ENCODE measurements around the gene SACS. TPM values are rescaled to one million over a fixed set of nuclear protein-coding genes. Genes with fewer than 3 reads are reported as not detected.
A peak's percentile ranks its signal among the peaks of the same experiment; 100 is the strongest.

The SACS gene
- polyA plus RNA-seq (2013, experiment 1 of 2) = 7.1 TPM
- 6.5 TPM for polyA plus RNA-seq (2013, experiment 2 of 2)

- peak within 1 kb of the TSS; percentile 49 for H3K27ac ChIP-seq (ENCODE audit: low read length, poor library complexity, severe bottlenecking)
- peaks cover 15% of the 10 kb centered on the region for H3K79me1 ChIP-seq (replicated peaks; ENCODE audit: low read length, poor library complexity, severe bottlenecking)
- no peak within 1 kb of the TSS for H2AK5ac ChIP-seq (ENCODE audit: low read length, severe bottlenecking)
- 6% methylated on average over 19 of the region's 26 CpGs for WGBS
- peak within 1 kb of the TSS; percentile 92 for H2AFZ ChIP-seq (ENCODE audit: low read depth, low read length)
- peak within 1 kb of the TSS; percentile 83 for H3K9ac ChIP-seq (ENCODE audit: low read length)
- H3K4me3 ChIP-seq (ENCODE audit: insufficient read depth in 1 of 2, low read depth in 1 of 2, low read length in 2 of 2) = peak within 1 kb of the TSS; percentile 80 to 82
- no peak within 1 kb of the TSS for H3K23ac ChIP-seq (ENCODE audit: low read length in 2 of 2)
- H2BK15ac ChIP-seq (ENCODE audit: low read depth, poor library complexity, severe bottlenecking) = peak within 1 kb of the TSS; percentile 2
- H3K14ac ChIP-seq (ENCODE audit: low read length in 2 of 2) = peak within 1 kb of the TSS in 1 of 2 experiments; percentile 53
- peak; percentile 49 for DNase-seq
- H3K18ac ChIP-seq (ENCODE audit: low read depth in 1 of 2, low read length in 2 of 2) = peak within 1 kb of the TSS in 1 of 2 experiments; percentile 46
- H4K91ac ChIP-seq (ENCODE audit: low read length) = no peak within 1 kb of the TSS
- H3K4ac ChIP-seq (ENCODE audit: low read depth in 1 of 2, low read length in 2 of 2) = no peak within 1 kb of the TSS
- H2BK120ac ChIP-seq (ENCODE audit: low read depth, low read length) = peak within 1 kb of the TSS; percentile 42
- no peak within 1 kb of the TSS for H2BK5ac ChIP-seq (ENCODE audit: low read depth, low read length, poor library complexity, severe bottlenecking)
- H3K27me3 ChIP-seq (ENCODE audit: control insufficient read depth in 1 of 2, insufficient read depth in 1 of 2, low read length in 2 of 2) = no peaks in the 10 kb centered on the region
- H3K9me3 ChIP-seq (ENCODE audit: control insufficient read depth, low read length) = no peaks in the 10 kb centered on the region
- H3K36me3 ChIP-seq (ENCODE audit: control insufficient read depth in 1 of 2, insufficient read depth in 2 of 2, low read depth in 1 of 2, low read length in 2 of 2) = no peaks in the 10 kb centered on the region
- no peaks in the 10 kb centered on the region for H3K4me1 ChIP-seq (ENCODE audit: control insufficient read depth, insufficient read depth, low read depth, low read length)
- H4K8ac ChIP-seq (ENCODE audit: low read length) = peak within 1 kb of the TSS; percentile 5
- no peak within 1 kb of the TSS for H2BK12ac ChIP-seq (ENCODE audit: low read length in 2 of 2)
- H3K4me2 ChIP-seq (ENCODE audit: low read length, poor library complexity, severe bottlenecking) = peak within 1 kb of the TSS; percentile 78
These were observed at the start of gene SACS for GRCh38 chr13:23433171-23434153. TSS of gene SACS (minus strand) at chr13:23433702. CDS start at chr13:23411239, 22,463 bp downstream.

GRCh38 chr13:23480324-23480723 lies 46.8 kb upstream of the SACS start:
- H2AFZ ChIP-seq (ENCODE audit: low read depth, low read length) = no peak overlapping the region
- H4K91ac ChIP-seq (ENCODE audit: low read length) = no peak overlapping the region
- no peaks in the 10 kb centered on the region for H3K36me3 ChIP-seq (ENCODE audit: control insufficient read depth in 1 of 2, insufficient read depth in 2 of 2, low read depth in 1 of 2, low read length in 2 of 2)
- no peak overlapping the region for H3K27ac ChIP-seq (ENCODE audit: low read length, poor library complexity, severe bottlenecking)
- H2BK120ac ChIP-seq (ENCODE audit: low read depth, low read length) = no peak overlapping the region
- H3K79me1 ChIP-seq (replicated peaks; ENCODE audit: low read length, poor library complexity, severe bottlenecking) = no peaks in the 10 kb centered on the region
- no peak overlapping the region for H2AK5ac ChIP-seq (ENCODE audit: low read length, severe bottlenecking)
- no peak overlapping the region for H2BK15ac ChIP-seq (ENCODE audit: low read depth, poor library complexity, severe bottlenecking)
- H3K18ac ChIP-seq (ENCODE audit: low read depth in 1 of 2, low read length in 2 of 2) = no peak overlapping the region
- no peak overlapping the region for H3K4me2 ChIP-seq (ENCODE audit: low read length, poor library complexity, severe bottlenecking)
- no peak overlapping the region for H3K4me3 ChIP-seq (ENCODE audit: insufficient read depth in 1 of 2, low read depth in 1 of 2, low read length in 2 of 2)
- no peak overlapping the region for H2BK12ac ChIP-seq (ENCODE audit: low read length in 2 of 2)
- DNase-seq = no peak
- no peaks in the 10 kb centered on the region for H3K27me3 ChIP-seq (ENCODE audit: control insufficient read depth in 1 of 2, insufficient read depth in 1 of 2, low read length in 2 of 2)
- WGBS = 70% methylated on average over 1 of the region's 1 CpG
- no peaks in the 10 kb centered on the region for H3K4me1 ChIP-seq (ENCODE audit: control insufficient read depth, insufficient read depth, low read depth, low read length)
- no peak overlapping the region for H3K4ac ChIP-seq (ENCODE audit: low read depth in 1 of 2, low read length in 2 of 2)
- no peak overlapping the region for H3K9ac ChIP-seq (ENCODE audit: low read length)
- no peak overlapping the region for H3K14ac ChIP-seq (ENCODE audit: low read length in 2 of 2)
- no peak overlapping the region for H3K23ac ChIP-seq (ENCODE audit: low read length in 2 of 2)
- H4K8ac ChIP-seq (ENCODE audit: low read length) = no peak overlapping the region
- H3K9me3 ChIP-seq (ENCODE audit: control insufficient read depth, low read length) = peaks cover 36% of the 10 kb centered on the region
- H2BK5ac ChIP-seq (ENCODE audit: low read depth, low read length, poor library complexity, severe bottlenecking) = no peak overlapping the region

DNA sequence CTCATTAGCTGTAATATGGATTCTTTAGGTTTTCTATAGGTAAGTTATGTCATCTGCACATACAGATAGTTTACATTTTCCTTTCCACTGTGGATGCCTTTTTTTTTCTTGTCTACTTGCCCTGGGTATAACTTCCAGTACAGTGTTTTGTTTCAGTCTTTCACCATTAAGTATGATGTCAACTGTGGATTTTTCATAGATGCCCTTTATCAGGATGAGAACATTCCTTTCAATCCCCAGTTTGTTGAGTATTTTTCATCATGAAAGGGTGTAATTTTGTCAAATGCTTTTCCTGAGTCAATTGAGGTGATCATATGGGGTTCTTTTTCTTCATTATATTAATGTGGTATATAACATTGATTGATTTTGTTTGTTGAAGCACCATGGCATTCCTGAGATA lies 43.6 kb upstream of the SACS start:
- H3K4me3 ChIP-seq (ENCODE audit: insufficient read depth in 1 of 2, low read depth in 1 of 2, low read length in 2 of 2) = no peak overlapping the region
- no peak overlapping the region for H4K8ac ChIP-seq (ENCODE audit: low read length)
- no peaks in the 10 kb centered on the region for H3K4me1 ChIP-seq (ENCODE audit: control insufficient read depth, insufficient read depth, low read depth, low read length)
- H3K4ac ChIP-seq (ENCODE audit: low read depth in 1 of 2, low read length in 2 of 2) = no peak overlapping the region
- no peak for DNase-seq
- H3K79me1 ChIP-seq (replicated peaks; ENCODE audit: low read length, poor library complexity, severe bottlenecking) = no peaks in the 10 kb centered on the region
- H2BK15ac ChIP-seq (ENCODE audit: low read depth, poor library complexity, severe bottlenecking) = no peak overlapping the region
- H3K36me3 ChIP-seq (ENCODE audit: control insufficient read depth in 1 of 2, insufficient read depth in 2 of 2, low read depth in 1 of 2, low read length in 2 of 2) = no peaks in the 10 kb centered on the region
- H2BK5ac ChIP-seq (ENCODE audit: low read depth, low read length, poor library complexity, severe bottlenecking) = no peak overlapping the region
- H3K27me3 ChIP-seq (ENCODE audit: control insufficient read depth in 1 of 2, insufficient read depth in 1 of 2, low read length in 2 of 2) = no peaks in the 10 kb centered on the region
- H3K27ac ChIP-seq (ENCODE audit: low read length, poor library complexity, severe bottlenecking) = no peak overlapping the region
- H2AFZ ChIP-seq (ENCODE audit: low read depth, low read length) = no peak overlapping the region
- H3K9me3 ChIP-seq (ENCODE audit: control insufficient read depth, low read length) = peaks cover 33% of the 10 kb centered on the region
- H2BK12ac ChIP-seq (ENCODE audit: low read length in 2 of 2) = no peak overlapping the region
- no peak overlapping the region for H3K14ac ChIP-seq (ENCODE audit: low read length in 2 of 2)
- H2AK5ac ChIP-seq (ENCODE audit: low read length, severe bottlenecking) = no peak overlapping the region
- H3K9ac ChIP-seq (ENCODE audit: low read length) = no peak overlapping the region
- no peak overlapping the region for H2BK120ac ChIP-seq (ENCODE audit: low read depth, low read length)
- H4K91ac ChIP-seq (ENCODE audit: low read length) = no peak overlapping the region
- no peak overlapping the region for H3K18ac ChIP-seq (ENCODE audit: low read depth in 1 of 2, low read length in 2 of 2)
- no peak overlapping the region for H3K23ac ChIP-seq (ENCODE audit: low read length in 2 of 2)
- no peak overlapping the region for H3K4me2 ChIP-seq (ENCODE audit: low read length, poor library complexity, severe bottlenecking)

GRCh38 chr13:23473221-23473620 lies 39.7 kb upstream of the SACS start:
- Histone ChIP-seq H3K27ac (ENCODE audit: low read length, poor library complexity, severe bottlenecking) (no peak overlapping the region), H3K18ac (ENCODE audit: low read depth in 1 of 2, low read length in 2 of 2) (no peak overlapping the region), H3K23ac (ENCODE audit: low read length in 2 of 2) (no peak overlapping the region), H3K9ac (ENCODE audit: low read length) (no peak overlapping the region), H2BK12ac (ENCODE audit: low read length in 2 of 2) (no peak overlapping the region), H4K91ac (ENCODE audit: low read length) (no peak overlapping the region), H2AFZ (ENCODE audit: low read depth, low read length) (no peak overlapping the region), H3K79me1 (replicated peaks; ENCODE audit: low read length, poor library complexity, severe bottlenecking) (no peaks in the 10 kb centered on the region), H3K4me2 (ENCODE audit: low read length, poor library complexity, severe bottlenecking) (no peak overlapping the region), H2BK15ac (ENCODE audit: low read depth, poor library complexity, severe bottlenecking) (no peak overlapping the region), H4K8ac (ENCODE audit: low read length) (no peak overlapping the region), H2BK5ac (ENCODE audit: low read depth, low read length, poor library complexity, severe bottlenecking) (no peak overlapping the region), H2AK5ac (ENCODE audit: low read length, severe bottlenecking) (no peak overlapping the region), H3K4me1 (ENCODE audit: control insufficient read depth, insufficient read depth, low read depth, low read length) (no peaks in the 10 kb centered on the region), H3K27me3 (ENCODE audit: control insufficient read depth in 1 of 2, insufficient read depth in 1 of 2, low read length in 2 of 2) (no peaks in the 10 kb centered on the region), H2BK120ac (ENCODE audit: low read depth, low read length) (no peak overlapping the region), H3K4me3 (ENCODE audit: insufficient read depth in 1 of 2, low read depth in 1 of 2, low read length in 2 of 2) (no peak overlapping the region), H3K36me3 (ENCODE audit: control insufficient read depth in 1 of 2, insufficient read depth in 2 of 2, low read depth in 1 of 2, low read length in 2 of 2) (no peaks in the 10 kb centered on the region), H3K4ac (ENCODE audit: low read depth in 1 of 2, low read length in 2 of 2) (no peak overlapping the region), H3K9me3 (ENCODE audit: control insufficient read depth, low read length) (no peaks in the 10 kb centered on the region), H3K14ac (ENCODE audit: low read length in 2 of 2) (no peak overlapping the region)
- no CpG with 5 or more reads among the region's 5 CpGs for WGBS
- no peak for DNase-seq

Data from mesenchymal stem cell (in vitro differentiated cells and primary cell).